ENCODE measurements around the gene PHLDB2.

Gene PHLDB2

GRCh38 chr3:111954228-111954990, 95.3 kb downstream of the PHLDB2 start:
- in situ Hi-C loops (cut with HindIII; ENCODE audit: low sequenced_read_pairs) = loop anchor here (25.0 kb wide), 1 partner anchor 242 kb away; no protein-coding TSS in a partner anchor

- in situ Hi-C loops (cut with HindIII; ENCODE audit: low sequenced_read_pairs) = loop anchor here (25.0 kb wide), 1 partner anchor 244 kb away; no protein-coding TSS in a partner anchor
Observed at GRCh38 chr3:111955876-111956275, 96.8 kb downstream of the PHLDB2 start.

GRCh38 chr3:111956449-111956848, 97.4 kb downstream of the PHLDB2 start:
- in situ Hi-C loops (cut with HindIII; ENCODE audit: low sequenced_read_pairs) = loop anchor here (25.0 kb wide), 1 partner anchor 244 kb away; no protein-coding TSS in a partner anchor

- in situ Hi-C loops (cut with HindIII; ENCODE audit: low sequenced_read_pairs) = loop anchor here (25.0 kb wide), 1 partner anchor 245 kb away; no protein-coding TSS in a partner anchor
Observed at GRCh38 chr3:111956995-111957734, 98.1 kb downstream of the PHLDB2 start.

GRCh38 chr3:111961461-111962164, 102.5 kb downstream of the PHLDB2 start:
- in situ Hi-C loops (cut with HindIII; ENCODE audit: low sequenced_read_pairs) = loop anchor here (25.0 kb wide), 1 partner anchor 249 kb away; no protein-coding TSS in a partner anchor

- in situ Hi-C loops (cut with HindIII; ENCODE audit: low sequenced_read_pairs) = loop anchor here (25.0 kb wide), 1 partner anchor 251 kb away; no protein-coding TSS in a partner anchor
Observed at GRCh38 chr3:111963424-111963823, 104.4 kb downstream of the PHLDB2 start.

GRCh38 chr3:111965484-111965883, 106.4 kb downstream of the PHLDB2 start:
- in situ Hi-C loops (cut with HindIII; ENCODE audit: low sequenced_read_pairs) = loop anchor here (25.0 kb wide), 1 partner anchor 253 kb away; no protein-coding TSS in a partner anchor

GRCh38 chr3:111967068-111967467, 108.0 kb downstream of the PHLDB2 start:
- in situ Hi-C loops (cut with HindIII; ENCODE audit: low sequenced_read_pairs) = loop anchor here (25.0 kb wide), 1 partner anchor 255 kb away; no protein-coding TSS in a partner anchor

GRCh38 chr3:111967651-111968274, 108.7 kb downstream of the PHLDB2 start:
- in situ Hi-C loops (cut with HindIII; ENCODE audit: low sequenced_read_pairs) = loop anchor here (25.0 kb wide), 1 partner anchor 255 kb away; no protein-coding TSS in a partner anchor

GRCh38 chr3:111968319-111969054, 109.4 kb downstream of the PHLDB2 start:
- in situ Hi-C loops (cut with HindIII; ENCODE audit: low sequenced_read_pairs) = loop anchor here (25.0 kb wide), 1 partner anchor 256 kb away; no protein-coding TSS in a partner anchor

GRCh38 chr3:111970376-111970775, 111.3 kb downstream of the PHLDB2 start:
- in situ Hi-C loops (cut with HindIII; ENCODE audit: low sequenced_read_pairs) = loop anchor here (25.0 kb wide), 1 partner anchor 258 kb away; no protein-coding TSS in a partner anchor

GRCh38 chr3:111971533-111972130, 112.6 kb downstream of the PHLDB2 start:
- in situ Hi-C loops (cut with HindIII; ENCODE audit: low sequenced_read_pairs) = loop anchor here (25.0 kb wide), 1 partner anchor 259 kb away; no protein-coding TSS in a partner anchor

GRCh38 chr3:111972891-111973290, 113.8 kb downstream of the PHLDB2 start:
- in situ Hi-C loops (cut with HindIII; ENCODE audit: low sequenced_read_pairs) = loop anchor here (25.0 kb wide), 1 partner anchor 261 kb away; no protein-coding TSS in a partner anchor

- in situ Hi-C loops (cut with HindIII; ENCODE audit: low sequenced_read_pairs) = no loop called here
Observed at GRCh38 chr3:111975131-111975530, 116.1 kb downstream of the PHLDB2 start.

- in situ Hi-C loops (cut with HindIII; ENCODE audit: low sequenced_read_pairs) = no loop called here
Observed at GRCh38 chr3:111976254-111976653, 117.2 kb downstream of the PHLDB2 start.

- in situ Hi-C loops (cut with HindIII; ENCODE audit: low sequenced_read_pairs) = no loop called here
Observed at GRCh38 chr3:111978583-111979433, 119.7 kb downstream of the PHLDB2 start, which contains the start of gene ABHD10. TSS of gene ABHD10 (plus strand) at chr3:111979026. CDS start at chr3:111979062, 36 bp downstream.

GRCh38 chr3:111979434-111980038, 120.5 kb downstream of the PHLDB2 start:
- in situ Hi-C loops (cut with HindIII; ENCODE audit: low sequenced_read_pairs) = no loop called here
